Measurements from ENCODE around the gene GNAS.

- TF ChIP-seq CTCF (IDR thresholded peaks at IDR 0.05 in 4 of 5, conservative IDR thresholded peaks at IDR 0.05 in 1 of 5) (no peak), POLR2A (IDR thresholded peaks at IDR 0.05) (no peak)
Observed at GRCh38 chr20:58853466-58853865, 950 bp downstream of the GNAS start.
